HG03439 (cell line): ENCODE data around the gene FMNL2.

Experiments used
- ATAC-seq: cut with Tn5 transposase; IDR thresholded peaks from one replicate; pipeline ENCODE4 v1.9.1; 2021; ENCODE audit warnings: mild to moderate bottlenecking, moderate library complexity; ENCODE audit not compliant: unreplicated experiment

The FMNL2 gene

GRCh38 chr2:152443771-152444170, 108.8 kb downstream of the FMNL2 start:
- ATAC-seq: no peak

GRCh38 chr2:152444448-152444847, 109.5 kb downstream of the FMNL2 start:
- ATAC-seq: no peak

- ATAC-seq: no peak
These were observed 110.4 kb downstream of the FMNL2 start for GRCh38 chr2:152445375-152445774.

DNA sequence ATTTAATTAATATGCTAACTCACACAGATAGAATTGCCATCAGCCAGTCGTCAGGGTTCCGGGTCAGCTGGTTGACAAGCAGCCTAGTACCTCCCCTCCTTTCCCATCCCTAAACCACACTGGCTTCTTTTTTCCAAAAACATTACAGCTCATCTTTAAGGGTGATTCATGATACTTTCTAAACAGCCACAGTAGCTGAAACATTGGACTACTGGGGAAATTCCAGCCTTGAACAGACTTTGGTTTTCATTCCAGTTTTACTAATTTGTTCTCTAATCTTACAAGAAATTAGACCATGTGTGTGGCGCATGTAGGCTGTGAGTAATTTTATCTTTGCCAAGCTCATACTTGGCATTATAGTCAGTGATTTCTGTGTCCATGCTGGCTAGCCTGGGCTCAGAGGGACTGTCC, 110.8 kb downstream of the FMNL2 start:
- ATAC-seq: no peak

GRCh38 chr2:152446213-152446612, 111.2 kb downstream of the FMNL2 start:
- no peak for ATAC-seq

DNA sequence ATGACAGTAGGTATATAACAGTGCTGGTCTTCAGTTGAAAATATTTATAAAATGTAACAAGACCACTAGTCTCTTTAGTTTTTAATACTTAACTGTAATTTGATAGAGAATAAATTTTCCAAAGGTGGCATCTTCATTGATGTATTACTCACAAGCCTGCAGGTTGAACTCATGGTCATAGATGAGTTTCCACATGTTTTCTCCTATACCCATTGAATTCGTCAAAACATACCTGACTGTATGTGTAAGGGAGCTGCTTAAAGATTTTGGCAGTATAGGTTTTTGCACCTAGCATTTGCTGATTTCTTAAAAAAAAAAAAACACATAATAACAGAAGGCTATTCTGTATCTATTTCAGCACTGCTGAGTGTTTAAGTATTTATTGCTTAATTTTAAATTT, 112.9 kb downstream of the FMNL2 start:
- ATAC-seq: no peak

GRCh38 chr2:152448606-152449005, 113.6 kb downstream of the FMNL2 start:
- ATAC-seq: no peak

DNA sequence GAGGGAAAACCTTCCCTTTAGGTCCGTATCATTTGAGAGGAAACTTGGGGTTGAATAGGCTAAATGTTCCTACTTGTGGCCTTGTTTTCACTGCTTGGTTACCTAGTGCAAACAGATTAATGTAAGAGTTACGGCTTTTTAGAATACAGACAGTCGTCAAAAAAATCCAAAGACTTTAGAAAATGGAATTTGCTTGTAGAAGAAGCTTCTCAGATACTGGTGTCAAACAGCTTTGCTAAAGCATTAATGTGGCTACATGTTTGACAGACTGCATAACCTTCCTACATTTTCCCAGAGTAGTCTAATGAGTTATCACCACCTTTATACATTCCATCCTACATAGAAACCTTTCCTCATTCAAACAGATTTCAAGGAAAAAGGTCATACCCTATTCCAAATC, 114.6 kb downstream of the FMNL2 start:
- ATAC-seq: no peak

DNA sequence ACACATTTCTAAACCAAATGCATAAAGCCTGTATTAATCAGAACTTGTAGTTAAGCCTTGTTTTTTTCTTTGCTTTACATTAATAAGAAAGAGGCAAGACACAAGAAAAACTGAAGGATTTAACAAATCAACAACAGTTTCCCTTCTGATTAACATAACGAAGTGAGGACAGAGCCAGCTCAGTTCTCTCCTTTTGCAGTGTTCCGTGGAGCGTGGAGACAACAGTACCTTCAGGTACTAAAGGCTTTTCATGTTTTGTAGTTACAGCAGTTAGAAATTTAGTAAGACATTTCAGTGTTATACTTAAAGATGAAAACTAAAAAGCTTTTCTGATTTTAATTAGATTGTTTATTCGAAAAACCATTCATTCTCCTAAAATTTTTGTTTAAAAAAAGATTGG, 115.2 kb downstream of the FMNL2 start:
- ATAC-seq: no peak

- ATAC-seq: no peak
These were observed 117.4 kb downstream of the FMNL2 start for GRCh38 chr2:152452256-152452973.

DNA sequence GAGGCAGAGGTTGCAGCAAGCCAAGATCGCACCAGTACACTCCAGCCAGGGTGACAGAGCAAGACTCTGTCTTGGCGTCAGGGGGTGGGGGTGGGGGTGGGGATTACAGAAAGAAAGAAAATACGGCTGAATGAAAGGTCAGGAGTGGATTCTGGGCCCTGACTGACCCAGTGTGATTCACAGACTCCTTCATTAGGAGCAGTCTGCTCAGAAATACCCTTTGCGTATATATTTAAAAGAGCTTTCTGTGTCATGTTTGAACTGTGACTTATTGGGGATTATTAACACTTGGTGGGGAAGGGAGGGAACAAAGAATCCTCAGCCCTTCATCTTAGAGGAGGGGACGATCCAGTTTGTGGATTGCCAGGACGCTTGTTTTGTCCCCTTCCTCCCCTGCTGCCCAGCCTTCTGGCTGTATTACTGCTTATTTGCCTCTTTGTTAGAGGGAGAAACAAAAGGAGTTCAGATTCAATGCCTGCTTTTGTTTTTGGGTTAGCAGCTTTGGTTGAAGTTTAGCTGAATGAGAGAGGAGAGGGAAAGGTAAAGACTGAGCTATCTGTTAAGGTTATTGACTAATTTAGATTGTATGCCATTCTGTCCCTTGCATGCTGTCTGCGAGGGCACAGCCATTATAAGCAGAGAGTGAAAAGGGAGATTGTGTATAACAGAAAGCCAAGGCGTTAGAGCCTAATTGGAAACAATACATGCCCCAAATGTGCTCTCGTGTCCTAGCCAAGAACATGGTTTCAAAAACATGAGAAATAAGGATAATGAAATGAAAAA, 118.3 kb downstream of the FMNL2 start:
- ATAC-seq: no peak

DNA sequence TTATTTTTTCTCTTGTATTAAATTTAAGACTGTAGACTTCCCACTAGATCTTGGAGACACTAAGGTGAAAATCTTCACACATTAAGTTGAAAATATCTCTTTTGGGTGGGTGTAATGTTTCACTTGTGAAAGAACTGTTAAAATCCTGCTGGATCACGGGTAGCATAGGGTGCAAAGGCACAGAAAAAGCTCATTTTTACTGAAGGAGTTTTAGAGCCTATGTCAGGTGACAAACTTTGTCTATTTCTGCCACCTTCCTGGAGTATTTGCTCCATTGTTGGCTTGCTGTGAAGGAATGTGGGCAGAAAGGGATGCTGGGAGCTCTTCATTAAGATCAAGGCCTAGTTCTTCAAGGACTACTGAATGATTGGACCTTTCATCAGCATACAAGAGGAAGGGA, 119.4 kb downstream of the FMNL2 start:
- no peak for ATAC-seq

- no peak for ATAC-seq
These were observed 120.0 kb downstream of the FMNL2 start for GRCh38 chr2:152454960-152455359.

GRCh38 chr2:152455738-152456137, 120.8 kb downstream of the FMNL2 start:
- no peak for ATAC-seq

GRCh38 chr2:152456262-152456661, 121.3 kb downstream of the FMNL2 start:
- no peak for ATAC-seq

DNA sequence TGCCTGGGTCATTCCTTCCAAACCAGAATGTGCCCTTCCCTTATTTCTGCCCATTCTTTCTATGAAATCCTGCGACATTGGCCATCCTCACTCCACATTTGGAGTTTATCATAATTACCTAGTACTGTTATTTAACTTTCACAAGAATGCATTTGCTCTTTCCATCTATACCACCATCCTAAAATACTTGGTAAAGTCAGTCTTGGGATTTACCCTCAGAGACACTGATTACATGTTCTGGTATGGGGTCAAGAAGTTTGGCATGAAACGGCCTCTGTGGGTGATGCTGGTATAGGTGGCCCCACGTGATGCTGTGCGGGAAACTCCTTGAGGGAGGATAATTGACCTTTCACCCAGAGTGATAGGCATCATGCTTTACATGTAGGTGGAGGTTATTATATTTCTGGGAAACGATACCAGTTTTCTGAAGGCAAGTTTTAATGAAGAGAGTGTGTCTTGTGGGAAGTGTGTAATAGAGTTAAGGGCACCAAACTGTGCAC, 123.5 kb downstream of the FMNL2 start:
- ATAC-seq: no peak

DNA sequence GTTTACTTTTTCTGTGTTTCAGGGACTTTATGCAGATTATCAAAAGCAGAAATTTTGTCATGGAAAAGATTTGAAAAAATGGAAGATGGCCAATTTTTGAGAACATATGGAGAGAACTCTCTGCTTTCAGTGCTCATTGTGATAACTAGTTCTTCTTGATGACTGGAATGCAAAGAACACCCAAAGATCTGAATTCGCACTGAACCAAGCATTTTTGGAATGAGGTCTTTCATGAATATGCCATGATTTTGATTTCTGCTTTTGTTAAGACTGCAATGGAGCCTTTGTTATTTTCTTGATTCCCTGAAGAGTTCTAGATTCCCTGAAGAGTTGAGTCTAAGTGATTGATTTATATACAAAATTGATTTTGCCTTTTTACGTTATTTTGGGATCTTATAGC, 124.1 kb downstream of the FMNL2 start:
- ATAC-seq: no peak

DNA sequence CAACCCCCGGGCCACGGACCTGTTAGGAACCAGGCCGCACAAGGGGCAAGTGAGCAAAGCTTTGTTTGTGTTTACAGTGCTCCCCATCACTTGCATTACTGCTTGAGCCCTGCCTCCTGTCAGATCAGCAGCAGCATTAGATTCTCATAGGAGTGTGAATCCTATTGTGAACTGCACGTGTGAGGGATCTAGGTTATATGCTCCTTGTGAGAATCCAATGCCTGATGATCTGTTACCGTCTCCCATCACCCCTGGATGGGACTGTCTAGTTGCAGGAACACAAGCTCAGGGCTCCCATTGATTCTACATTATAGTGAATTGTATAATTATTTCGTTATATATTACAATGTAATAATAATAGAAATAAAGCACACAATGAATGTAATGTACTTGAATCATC, 125.6 kb downstream of the FMNL2 start:
- ATAC-seq: no peak

DNA sequence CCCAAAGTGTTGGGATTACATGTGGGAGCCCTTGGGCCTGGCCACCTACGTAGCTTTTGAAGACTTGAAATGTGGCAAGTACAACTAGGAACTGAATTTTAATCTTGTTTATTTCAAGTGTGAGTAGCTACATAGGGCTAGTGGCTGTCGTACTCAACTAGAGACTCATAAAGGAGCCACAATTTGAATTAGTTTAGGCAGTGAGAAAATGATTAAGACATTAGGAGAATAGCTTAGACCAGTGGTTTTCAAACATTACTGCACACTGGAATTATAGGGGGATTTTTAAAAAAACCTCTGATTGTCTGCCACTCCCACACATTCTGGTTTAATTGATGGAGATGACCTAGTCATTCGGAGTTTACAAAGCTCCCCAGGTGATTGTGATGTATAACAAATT, 127.1 kb downstream of the FMNL2 start:
- no peak for ATAC-seq

GRCh38 chr2:152462779-152463178, 127.8 kb downstream of the FMNL2 start:
- no peak for ATAC-seq

- ATAC-seq: no peak
These were observed 130.0 kb downstream of the FMNL2 start for GRCh38 chr2:152464851-152465470.

GRCh38 chr2:152465541-152465940, 130.6 kb downstream of the FMNL2 start:
- ATAC-seq: no peak
